Fibroblast of villous mesenchyme (primary cell): ENCODE measurements around the gene KIAA1143. TPM values are rescaled to one million over a fixed set of nuclear protein-coding genes. Genes with fewer than 3 reads are reported as not detected.

Source experiments
- DNase-seq: peaks from one replicate; pipeline ENCODE4 v3.0.0-alpha.2; 2010; ENCODE audit warnings: low read depth
- H3K4me3 ChIP-seq: 2 replicates; pipeline ENCODE4 v1.5.1; 2011; ENCODE audit warnings: low read depth, mild to moderate bottlenecking, low read length
- total RNA-seq: library from RNA; depleted of rRNA; stranded (reverse); fragments of >200 nt; gene quantifications from 2 replicates; pipeline ENCODE4 v1.2.3, GENCODE V29; 2012
- TF ChIP-seq, protein P1 (sequence below): IDR thresholded peaks from 2 replicates; pipeline ENCODE4 v1.5.1; 2012; ENCODE audit warnings: low read depth, mild to moderate bottlenecking, low read length; ENCODE audit not compliant: insufficient read depth

Gene KIAA1143
- total RNA-seq, result 13.2 and 20.7 TPM in 2 replicates

DNA sequence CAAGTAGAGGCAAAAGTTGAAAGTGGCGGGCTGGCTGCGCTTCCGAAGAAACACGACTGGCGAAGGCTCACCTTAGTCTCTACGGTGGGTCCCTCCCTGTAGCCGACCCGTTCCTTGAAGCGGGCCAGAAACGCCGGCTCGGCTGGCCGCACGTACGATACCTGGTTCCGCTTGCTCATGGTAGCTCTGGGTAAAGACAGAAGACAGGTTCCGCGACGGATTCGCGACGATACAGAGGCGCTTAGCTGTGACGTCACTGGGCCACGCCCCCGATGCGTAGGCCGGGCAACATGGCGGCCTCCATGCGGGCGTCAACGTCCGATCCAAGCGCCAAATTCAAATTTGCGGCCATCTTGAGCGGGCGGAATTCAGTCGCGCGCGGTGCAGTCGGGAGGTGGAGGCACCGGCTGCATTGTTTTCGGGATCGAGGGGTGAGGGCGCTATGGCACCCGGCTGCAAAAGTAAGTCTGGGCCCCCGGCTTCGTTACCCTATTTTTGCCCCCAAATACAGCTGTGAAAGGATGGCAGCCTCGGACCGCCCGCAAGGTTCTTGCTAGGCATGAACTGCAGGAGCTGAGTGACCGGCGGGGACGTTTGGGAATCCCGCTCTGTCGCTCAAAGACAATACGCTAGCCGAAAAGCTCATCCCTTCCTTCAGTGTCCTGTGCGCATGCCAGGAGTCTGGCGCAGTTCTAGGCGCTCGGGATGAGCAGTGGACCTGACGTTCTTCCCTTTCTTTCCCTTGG lies at the start of gene KIAA1143, which contains the start of gene KIF15:
Gene KIAA1143, minus strand, starts transcription at position 196 of the 746 bp plus-strand sequence. Its CDS starts 17 bp downstream, at position 179.
Gene KIF15, plus strand, starts transcription at position 371 of the 746 bp plus-strand sequence. Its CDS starts 72 bp downstream, at position 443.
- peak; percentile 96 for DNase-seq
- TF ChIP-seq, protein P1, sequence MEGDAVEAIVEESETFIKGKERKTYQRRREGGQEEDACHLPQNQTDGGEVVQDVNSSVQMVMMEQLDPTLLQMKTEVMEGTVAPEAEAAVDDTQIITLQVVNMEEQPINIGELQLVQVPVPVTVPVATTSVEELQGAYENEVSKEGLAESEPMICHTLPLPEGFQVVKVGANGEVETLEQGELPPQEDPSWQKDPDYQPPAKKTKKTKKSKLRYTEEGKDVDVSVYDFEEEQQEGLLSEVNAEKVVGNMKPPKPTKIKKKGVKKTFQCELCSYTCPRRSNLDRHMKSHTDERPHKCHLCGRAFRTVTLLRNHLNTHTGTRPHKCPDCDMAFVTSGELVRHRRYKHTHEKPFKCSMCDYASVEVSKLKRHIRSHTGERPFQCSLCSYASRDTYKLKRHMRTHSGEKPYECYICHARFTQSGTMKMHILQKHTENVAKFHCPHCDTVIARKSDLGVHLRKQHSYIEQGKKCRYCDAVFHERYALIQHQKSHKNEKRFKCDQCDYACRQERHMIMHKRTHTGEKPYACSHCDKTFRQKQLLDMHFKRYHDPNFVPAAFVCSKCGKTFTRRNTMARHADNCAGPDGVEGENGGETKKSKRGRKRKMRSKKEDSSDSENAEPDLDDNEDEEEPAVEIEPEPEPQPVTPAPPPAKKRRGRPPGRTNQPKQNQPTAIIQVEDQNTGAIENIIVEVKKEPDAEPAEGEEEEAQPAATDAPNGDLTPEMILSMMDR, result no peak
- peak within 1 kb of the TSS; percentile 91 for H3K4me3 ChIP-seq

DNA sequence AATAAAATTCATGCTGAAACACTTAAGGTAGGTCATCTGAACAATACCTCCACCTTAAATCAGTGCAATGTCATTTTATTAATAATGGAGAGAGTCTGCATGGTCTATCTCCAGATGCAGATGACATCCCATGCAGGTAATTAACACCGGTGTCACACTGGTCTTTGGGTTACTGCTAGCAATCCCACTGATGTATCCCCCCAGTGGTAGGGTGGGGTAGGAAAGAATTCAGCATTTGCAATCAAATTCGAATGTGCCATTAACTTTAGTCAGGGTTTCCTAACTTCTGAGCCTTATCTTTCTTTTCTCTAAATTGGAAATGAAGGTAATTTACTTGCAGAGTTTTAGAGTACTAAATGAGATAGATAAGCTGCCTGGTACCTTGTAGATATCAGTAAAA lies 44.5 kb upstream of the KIAA1143 start:
- TF ChIP-seq, protein P1, result no peak
- H3K4me3 ChIP-seq, result no peak overlapping the region
- no peak for DNase-seq

DNA sequence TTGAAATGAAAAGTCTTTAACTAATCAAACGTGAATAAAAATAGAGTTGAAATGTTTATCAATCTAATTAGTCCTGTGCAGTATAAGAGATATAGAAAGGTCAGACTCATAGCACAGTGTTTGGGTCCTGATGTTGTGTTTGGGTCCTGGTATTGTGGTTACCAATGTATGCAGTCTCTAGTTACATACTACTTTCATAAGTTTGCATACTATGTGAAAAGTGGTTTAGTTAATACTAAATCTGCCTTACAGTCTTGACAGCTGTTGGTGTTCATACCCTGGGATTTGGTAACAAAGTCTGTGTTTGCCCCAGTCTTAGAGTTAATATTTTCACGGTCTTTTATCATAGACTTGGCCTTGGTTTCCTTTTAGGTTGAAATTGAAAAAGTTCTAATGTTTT lies 41.9 kb upstream of the KIAA1143 start:
- H3K4me3 ChIP-seq, result no peak overlapping the region
- TF ChIP-seq, protein P1, result no peak
- no peak for DNase-seq

DNA sequence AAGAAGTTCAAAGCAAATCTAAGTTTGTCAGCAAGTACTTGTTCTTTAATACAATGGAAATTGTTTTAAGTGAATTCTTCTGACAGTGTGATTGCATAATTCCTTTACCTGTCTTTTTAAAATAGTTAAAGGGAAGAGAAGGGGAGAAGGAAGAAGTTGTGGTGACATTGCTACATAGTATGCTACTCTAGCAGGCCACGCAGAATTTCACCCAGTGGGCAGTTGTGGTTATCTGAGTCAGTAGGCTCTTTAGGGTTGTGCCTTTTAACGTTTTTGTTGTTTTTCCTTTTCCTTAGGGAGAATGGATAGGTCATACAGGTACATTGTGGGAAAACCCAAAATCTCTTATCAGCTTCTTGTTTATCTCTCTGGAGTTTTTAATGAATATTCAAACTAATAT lies 40.6 kb upstream of the KIAA1143 start:
- TF ChIP-seq, protein P1, result no peak
- DNase-seq, result no peak
- H3K4me3 ChIP-seq, result no peak overlapping the region

DNA sequence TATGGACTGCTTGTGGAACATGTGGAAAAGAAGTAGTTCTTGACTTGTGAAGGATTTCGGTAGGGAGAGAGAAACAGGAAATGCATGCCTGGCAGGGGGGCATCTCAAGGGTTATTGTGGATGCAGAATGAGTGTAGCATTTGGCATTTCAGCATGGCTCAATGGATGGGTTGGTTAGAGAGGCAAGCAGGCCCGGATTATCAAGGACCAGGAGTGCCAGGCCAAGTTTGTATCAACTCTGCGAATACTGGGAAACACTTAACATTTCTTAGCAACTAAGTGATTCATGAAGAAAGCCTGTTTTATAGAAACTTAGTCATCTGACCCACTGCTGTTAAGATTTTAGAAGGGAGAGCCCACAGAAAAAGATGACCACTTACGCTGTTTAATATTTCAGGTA lies 33.8 kb upstream of the KIAA1143 start:
- no peak for DNase-seq
- TF ChIP-seq, protein P1, result no peak
- no peak overlapping the region for H3K4me3 ChIP-seq

DNA sequence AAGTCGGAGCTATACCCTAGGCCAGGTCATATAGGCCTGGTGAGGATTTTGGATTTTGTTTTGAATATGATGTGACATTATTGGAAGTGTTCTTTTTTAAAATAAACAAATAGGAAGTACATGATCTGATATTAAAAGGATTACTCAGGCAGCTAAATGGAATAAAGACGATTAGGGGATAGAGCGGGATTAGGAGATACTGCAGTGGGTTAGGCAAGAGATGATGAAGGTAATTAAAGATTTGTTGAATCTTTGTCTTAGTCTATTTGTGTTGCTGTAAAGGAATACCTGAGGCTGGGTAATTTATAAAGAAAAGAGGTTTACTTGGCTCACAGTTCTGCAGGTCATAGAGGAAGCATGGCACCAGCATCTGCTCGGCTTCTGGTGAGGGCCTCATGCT lies 21.5 kb upstream of the KIAA1143 start:
- no peak overlapping the region for H3K4me3 ChIP-seq
- TF ChIP-seq, protein P1, result no peak
- no peak for DNase-seq

DNA sequence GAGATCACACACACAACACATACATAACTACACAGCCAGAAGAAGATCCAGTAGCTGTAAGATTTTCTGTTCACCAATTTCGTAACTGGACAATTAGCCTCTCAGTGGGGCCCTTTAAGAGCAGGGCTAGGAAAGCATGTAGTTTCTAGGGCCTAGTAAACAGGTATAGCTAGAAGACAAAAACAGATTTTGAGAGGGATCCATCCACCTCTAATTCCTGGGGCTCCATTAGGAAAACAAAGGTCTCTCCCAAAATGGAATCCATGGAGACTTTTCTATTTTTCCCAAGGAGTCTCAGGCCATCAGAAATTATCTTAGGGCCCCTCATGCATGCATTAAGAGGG lies 10.7 kb upstream of the KIAA1143 start:
- TF ChIP-seq, protein P1, result no peak
- no peak for DNase-seq
- H3K4me3 ChIP-seq, result no peak overlapping the region
